Dendritic cell treated with granulocyte-macrophage colony-stimulating factor and Interleukin-4, amounts not matched to agents 40 ng/mL and 50 ng/mL, for 4 days (primary cell): Measurements from ENCODE around the gene TXN.
"Not testable (repeated sequence)": the region's sequence is repeated elsewhere in the genome, so short reads cannot be mapped to it uniquely, and the experiment has no call there.

ENCODE experiments used
- H3K27ac Mint-ChIP-seq: one replicate; pipeline ENCODE4 v1.8.0; 2022; ENCODE audit warnings: mild to moderate bottlenecking, mixed read lengths
- H3K27me3 Mint-ChIP-seq: one replicate; pipeline ENCODE4 v1.8.0; 2022; ENCODE audit warnings: mild to moderate bottlenecking, mixed read lengths
- H3K36me3 Mint-ChIP-seq: one replicate; pipeline ENCODE4 v1.8.0; 2022; ENCODE audit warnings: low read depth, mixed read lengths
- H3K4me1 Mint-ChIP-seq: one replicate; pipeline ENCODE4 v1.8.0; 2022; ENCODE audit warnings: low read depth, mixed read lengths
- H3K4me3 Mint-ChIP-seq: one replicate; pipeline ENCODE4 v1.8.0; 2022; ENCODE audit warnings: mild to moderate bottlenecking, moderate library complexity, mixed read lengths
- H3K9me3 Mint-ChIP-seq: one replicate; pipeline ENCODE4 v1.8.0; 2022; ENCODE audit warnings: mixed read lengths
- intact Hi-C: fragments of 100-400 bp; cut with micrococcal nuclease; formaldehyde crosslinking; loops from one replicate; pipeline ENCODE4 v1.15.0; 2022

The TXN gene

DNA sequence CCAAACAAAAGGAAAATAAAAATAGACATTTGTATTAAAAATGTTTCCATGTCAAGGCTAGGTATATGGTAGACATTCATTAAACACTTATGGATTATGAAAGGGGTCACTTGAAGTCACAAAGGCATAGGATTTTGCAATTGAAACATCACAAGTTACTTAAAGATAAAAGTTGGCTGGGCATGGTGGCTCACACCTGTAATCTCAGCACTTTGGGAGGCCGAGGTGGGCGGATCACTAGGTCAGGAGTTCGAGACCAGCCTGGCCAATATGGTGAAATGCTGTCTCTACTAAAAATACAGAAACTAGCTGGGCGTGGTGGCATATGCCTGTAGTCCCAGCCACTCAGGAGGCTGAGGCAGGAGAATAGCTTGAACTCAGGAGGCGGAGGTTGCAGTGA, 4.5 kb downstream of the TXN start:
- intact Hi-C loops, result loop anchor here (10.0 kb wide), 2 partner anchors 73 to 1233 kb away; partner anchors contain the start of gene ECPAS
- H3K36me3 Mint-ChIP-seq, result peaks cover 74% of the 10 kb centered on the region
- not testable (repeated sequence) for H3K9me3 Mint-ChIP-seq, H3K4me3 Mint-ChIP-seq, H3K27ac Mint-ChIP-seq, H3K27me3 Mint-ChIP-seq
- H3K4me1 Mint-ChIP-seq, result peaks cover 43% of the 10 kb centered on the region

DNA sequence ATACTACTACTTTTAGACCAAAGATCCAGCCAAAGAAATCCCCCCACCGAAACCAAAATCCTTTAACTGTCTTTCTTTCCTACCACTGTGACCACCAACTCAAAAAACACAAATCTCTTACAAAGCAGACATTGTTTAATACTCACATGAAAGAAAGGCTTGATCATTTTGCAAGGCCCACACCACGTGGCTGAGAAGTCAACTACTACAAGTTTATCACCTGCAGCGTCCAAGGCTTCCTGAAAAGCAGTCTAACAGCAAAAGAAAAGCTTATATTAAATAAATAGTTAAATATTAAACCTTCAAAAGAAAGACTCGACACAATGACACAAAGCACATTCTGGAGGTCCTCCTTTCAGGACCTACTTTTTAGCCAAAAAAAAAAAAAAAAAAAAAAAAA, 5.1 kb downstream of the TXN start:
- Mint-ChIP-seq H3K27me3 (no peaks in the 10 kb centered on the region), H3K4me1 (peaks cover 42% of the 10 kb centered on the region), H3K4me3 (no peak overlapping the region), H3K36me3 (peaks cover 74% of the 10 kb centered on the region), H3K9me3 (no peaks in the 10 kb centered on the region), H3K27ac (no peak overlapping the region)
- intact Hi-C loops, result loop anchor here (10.0 kb wide), 2 partner anchors 74 to 1234 kb away; partner anchors contain the start of gene ECPAS

DNA sequence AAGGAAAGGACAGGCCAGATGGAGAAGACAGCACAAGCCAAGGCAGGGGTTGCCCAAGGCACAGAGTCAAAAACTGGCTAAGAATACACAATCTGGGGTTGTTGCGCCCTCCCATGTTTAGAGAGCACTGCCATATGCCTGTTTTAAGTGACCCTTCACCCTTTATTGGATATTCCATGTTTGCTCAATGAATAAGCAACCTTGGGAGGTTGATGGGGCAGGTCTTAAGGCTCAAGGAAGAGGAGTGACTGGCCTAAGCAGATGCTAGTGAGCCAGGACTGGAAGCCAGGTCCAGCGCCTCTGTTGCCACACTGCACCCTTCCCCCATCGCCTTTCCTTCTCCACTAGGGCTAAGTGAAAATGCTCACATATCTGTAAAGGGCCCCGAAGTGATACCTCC, 6.7 kb downstream of the TXN start:
- intact Hi-C loops, result loop anchor here (10.0 kb wide), 2 partner anchors 75 to 1235 kb away; partner anchors contain the start of gene ECPAS
- H3K36me3 Mint-ChIP-seq, result peaks cover 70% of the 10 kb centered on the region
- H3K27ac Mint-ChIP-seq, result no peak overlapping the region

DNA sequence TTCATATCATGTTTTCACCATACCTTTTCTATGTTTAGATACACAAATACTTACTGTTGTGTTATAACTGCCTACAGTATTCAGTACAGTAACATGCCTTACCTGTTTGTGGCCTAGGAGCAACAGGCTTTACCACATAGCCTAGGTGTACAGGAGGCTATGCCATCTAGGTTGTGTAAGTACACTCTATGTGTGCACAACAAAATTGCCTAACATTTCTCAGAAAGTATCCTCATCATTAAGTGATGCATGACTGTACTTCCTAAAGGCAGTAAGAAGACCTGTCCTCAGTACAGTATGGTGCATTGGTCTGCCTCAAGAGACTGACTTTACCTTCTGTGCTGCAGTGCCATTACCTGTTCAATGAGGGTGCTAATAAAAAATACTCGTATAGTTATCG, 7.9 kb downstream of the TXN start:
- H3K9me3 Mint-ChIP-seq, result no peaks in the 10 kb centered on the region
- H3K4me3 Mint-ChIP-seq, result no peak overlapping the region
- intact Hi-C loops, result no loop called here
- no peaks in the 10 kb centered on the region for H3K27me3 Mint-ChIP-seq
- peaks cover 70% of the 10 kb centered on the region for H3K36me3 Mint-ChIP-seq
- H3K4me1 Mint-ChIP-seq, result peaks cover 23% of the 10 kb centered on the region
- no peak overlapping the region for H3K27ac Mint-ChIP-seq

More for the DNA sequence above, 6.7 kb downstream of the TXN start:
- H3K27me3 Mint-ChIP-seq, result no peaks in the 10 kb centered on the region
- no peak overlapping the region for H3K4me3 Mint-ChIP-seq
- no peaks in the 10 kb centered on the region for H3K9me3 Mint-ChIP-seq
- H3K4me1 Mint-ChIP-seq, result peaks cover 36% of the 10 kb centered on the region

DNA sequence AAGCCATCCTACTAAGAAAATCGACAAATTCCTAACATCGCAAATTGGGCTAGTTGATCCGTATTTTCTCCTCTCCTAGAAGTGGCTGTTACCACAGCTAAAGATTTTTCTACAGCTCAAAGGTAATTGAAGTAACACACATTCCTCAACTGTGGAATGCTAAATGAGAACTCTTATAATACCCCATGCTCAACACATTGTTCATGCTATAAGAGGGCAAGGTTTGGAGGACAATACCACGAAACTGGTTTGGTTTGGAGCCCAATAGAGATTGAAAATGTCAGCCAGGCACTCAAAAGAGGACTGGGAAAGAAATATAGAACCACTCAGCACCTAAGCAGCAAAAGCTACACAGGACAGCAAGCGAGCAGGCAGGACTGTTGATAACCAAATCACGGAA, 10.1 kb downstream of the TXN start:
- intact Hi-C loops, result no loop called here
- H3K36me3 Mint-ChIP-seq, result peaks cover 57% of the 10 kb centered on the region
- no peaks in the 10 kb centered on the region for H3K9me3 Mint-ChIP-seq
- H3K27me3 Mint-ChIP-seq, result no peaks in the 10 kb centered on the region
- H3K4me1 Mint-ChIP-seq, result peaks cover 10% of the 10 kb centered on the region
- no peak overlapping the region for H3K4me3 Mint-ChIP-seq
- no peak overlapping the region for H3K27ac Mint-ChIP-seq

DNA sequence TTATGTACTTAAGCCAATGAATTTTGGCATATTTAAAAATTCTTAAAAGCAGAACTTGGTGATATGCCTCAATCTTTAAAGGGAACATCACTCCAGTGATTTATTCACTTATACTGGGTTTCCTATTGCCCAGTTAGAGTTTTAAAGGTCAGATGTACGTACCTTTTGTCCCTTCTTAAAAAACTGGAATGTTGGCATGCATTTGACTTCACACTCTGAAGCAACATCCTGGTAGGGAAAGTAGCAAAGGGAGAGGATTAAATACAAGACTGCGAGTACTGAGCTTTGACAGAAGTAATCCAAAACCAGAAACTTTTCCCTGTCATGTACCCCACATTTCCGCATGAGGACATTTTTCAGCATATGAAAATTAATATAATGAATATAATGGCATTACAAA, 11.7 kb downstream of the TXN start:
- H3K4me3 Mint-ChIP-seq, result no peak overlapping the region
- peaks cover 41% of the 10 kb centered on the region for H3K36me3 Mint-ChIP-seq
- peaks cover 5% of the 10 kb centered on the region for H3K4me1 Mint-ChIP-seq
- intact Hi-C loops, result no loop called here
- H3K27ac Mint-ChIP-seq, result no peak overlapping the region
- no peaks in the 10 kb centered on the region for H3K27me3 Mint-ChIP-seq
- H3K9me3 Mint-ChIP-seq, result no peaks in the 10 kb centered on the region

DNA sequence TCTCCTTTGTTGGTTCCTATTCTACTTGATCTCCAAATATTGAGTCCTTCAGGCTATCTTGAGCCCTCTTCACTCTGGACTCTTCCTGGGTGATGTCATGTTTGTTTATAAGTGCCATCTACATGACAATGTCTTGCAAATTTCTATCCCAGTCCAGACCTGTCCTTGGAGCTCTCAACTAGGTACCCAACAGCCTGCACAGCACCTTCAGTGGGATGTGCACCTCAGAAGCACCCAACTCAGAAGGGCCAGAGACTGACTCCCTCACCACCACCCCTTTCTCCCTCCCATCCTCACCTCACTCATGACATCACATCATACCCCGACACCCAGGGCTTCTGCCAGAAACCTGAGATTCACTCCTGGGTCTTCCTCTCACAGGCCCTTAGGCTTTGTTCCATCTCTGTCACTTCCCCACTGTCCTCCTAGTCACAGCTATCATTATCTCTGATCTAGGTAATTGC, 14.4 kb downstream of the TXN start:
- H3K4me1 Mint-ChIP-seq, result no peaks in the 10 kb centered on the region
- H3K9me3 Mint-ChIP-seq, result no peaks in the 10 kb centered on the region
- H3K27ac Mint-ChIP-seq, result no peak overlapping the region

DNA sequence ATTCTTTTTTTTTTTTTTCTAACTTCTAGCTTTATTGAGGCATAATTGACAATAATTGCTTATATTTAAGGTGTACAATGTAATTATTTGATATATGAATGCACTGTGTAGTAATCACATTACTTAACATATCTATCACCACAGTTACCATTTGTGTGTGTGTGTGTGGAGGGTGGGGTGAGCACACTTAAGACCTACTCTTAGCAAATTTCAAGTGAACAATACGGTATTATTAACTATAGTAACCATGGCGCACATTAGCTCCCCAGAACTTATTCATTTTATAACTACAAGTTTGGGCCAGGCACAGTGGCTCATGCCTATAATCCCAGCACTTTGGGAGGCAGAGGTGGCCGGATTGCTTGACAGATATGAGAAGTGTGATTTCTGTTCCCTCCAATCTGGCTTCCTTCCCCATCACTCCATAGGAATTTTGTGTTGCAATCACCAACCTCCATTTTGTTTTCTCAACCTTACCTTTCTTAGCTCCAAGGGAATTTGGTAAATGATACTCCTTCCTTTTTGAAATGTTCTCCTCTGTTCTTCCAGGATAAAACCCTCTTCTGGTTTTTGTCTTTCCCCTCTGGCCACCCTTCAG, 14.9 kb downstream of the TXN start:
- Mint-ChIP-seq H3K27ac (no peak overlapping the region), H3K27me3 (no peaks in the 10 kb centered on the region), H3K36me3 (peaks cover 13% of the 10 kb centered on the region), H3K4me1 (no peaks in the 10 kb centered on the region), H3K9me3 (no peaks in the 10 kb centered on the region), H3K4me3 (no peak overlapping the region)
- intact Hi-C loops, result no loop called here

More for the DNA sequence above, 14.4 kb downstream of the TXN start:
- H3K4me3 Mint-ChIP-seq, result no peak overlapping the region
- H3K27me3 Mint-ChIP-seq, result no peaks in the 10 kb centered on the region
- intact Hi-C loops, result no loop called here
- peaks cover 19% of the 10 kb centered on the region for H3K36me3 Mint-ChIP-seq

DNA sequence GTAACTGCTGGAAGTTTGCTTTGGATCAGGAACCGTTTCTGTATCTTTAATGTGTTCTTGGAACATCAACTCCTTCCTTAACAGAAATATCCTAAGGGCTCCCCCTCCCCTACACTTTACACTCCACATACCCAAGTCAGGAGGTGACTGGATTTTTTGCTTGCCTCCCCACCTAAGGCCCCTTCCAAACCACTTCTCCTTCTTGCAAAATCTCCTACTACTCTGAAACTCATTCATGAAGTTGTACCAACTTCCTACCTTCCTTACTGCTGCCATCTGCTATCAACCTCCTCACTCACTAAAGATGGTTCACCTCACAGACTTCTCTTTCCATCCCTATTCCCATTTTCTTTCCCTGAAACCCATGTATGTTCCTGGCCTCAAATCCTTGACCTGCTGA, 16.1 kb downstream of the TXN start:
- H3K9me3 Mint-ChIP-seq, result no peaks in the 10 kb centered on the region
- no peak overlapping the region for H3K4me3 Mint-ChIP-seq
- H3K4me1 Mint-ChIP-seq, result no peaks in the 10 kb centered on the region
- H3K27me3 Mint-ChIP-seq, result no peaks in the 10 kb centered on the region
- peaks cover 2% of the 10 kb centered on the region for H3K36me3 Mint-ChIP-seq
- no peak overlapping the region for H3K27ac Mint-ChIP-seq
- intact Hi-C loops, result no loop called here

DNA sequence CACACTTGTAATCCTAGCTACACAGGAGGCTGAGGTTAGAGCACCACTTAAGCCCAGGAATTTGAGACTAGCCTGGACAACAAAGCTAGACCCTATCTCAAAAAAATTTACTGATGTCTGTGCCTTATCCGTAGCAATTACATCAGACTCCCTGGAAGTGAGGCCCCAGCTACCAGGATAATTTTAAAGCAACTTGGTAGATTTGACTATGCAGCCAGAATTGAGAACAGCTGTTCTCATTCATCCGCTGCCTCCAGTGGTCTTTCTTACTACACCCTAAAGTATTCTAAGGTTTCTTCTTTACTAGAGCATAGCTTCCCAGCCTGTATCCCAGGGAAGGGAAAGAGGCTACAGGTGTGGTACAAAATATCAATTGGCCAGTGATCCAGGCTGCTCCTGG, 28.0 kb downstream of the TXN start:
- Mint-ChIP-seq H3K4me1 (no peaks in the 10 kb centered on the region), H3K9me3 (peaks cover 5% of the 10 kb centered on the region), H3K27ac (no peak overlapping the region), H3K4me3 (no peak overlapping the region), H3K36me3 (no peaks in the 10 kb centered on the region), H3K27me3 (peaks cover 2% of the 10 kb centered on the region)
- intact Hi-C loops, result no loop called here

DNA sequence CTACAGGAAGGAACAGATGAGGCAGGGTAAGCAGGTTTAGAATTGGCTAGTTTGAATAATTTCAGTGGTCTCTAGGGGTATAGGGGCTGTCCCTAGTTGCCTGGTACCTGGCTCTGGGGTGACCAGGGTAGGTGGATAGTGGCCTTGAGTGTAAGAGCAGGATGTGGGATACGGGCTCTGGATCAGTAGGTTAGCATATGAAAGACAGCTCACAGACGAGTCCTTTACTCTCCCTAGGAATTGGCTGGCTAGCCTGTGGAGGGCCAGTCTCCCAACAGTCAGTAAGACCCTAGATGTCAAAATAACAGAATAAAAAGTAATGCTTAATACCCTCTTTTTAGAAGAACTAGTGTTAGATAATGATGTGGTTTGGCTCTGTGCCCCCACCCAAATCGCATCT, 31.7 kb downstream of the TXN start:
- no peaks in the 10 kb centered on the region for H3K4me1 Mint-ChIP-seq
- no peaks in the 10 kb centered on the region for H3K36me3 Mint-ChIP-seq
- no peak overlapping the region for H3K4me3 Mint-ChIP-seq
- H3K27me3 Mint-ChIP-seq, result no peaks in the 10 kb centered on the region
- H3K27ac Mint-ChIP-seq, result no peak overlapping the region
- intact Hi-C loops, result no loop called here
- H3K9me3 Mint-ChIP-seq, result peaks cover 5% of the 10 kb centered on the region

DNA sequence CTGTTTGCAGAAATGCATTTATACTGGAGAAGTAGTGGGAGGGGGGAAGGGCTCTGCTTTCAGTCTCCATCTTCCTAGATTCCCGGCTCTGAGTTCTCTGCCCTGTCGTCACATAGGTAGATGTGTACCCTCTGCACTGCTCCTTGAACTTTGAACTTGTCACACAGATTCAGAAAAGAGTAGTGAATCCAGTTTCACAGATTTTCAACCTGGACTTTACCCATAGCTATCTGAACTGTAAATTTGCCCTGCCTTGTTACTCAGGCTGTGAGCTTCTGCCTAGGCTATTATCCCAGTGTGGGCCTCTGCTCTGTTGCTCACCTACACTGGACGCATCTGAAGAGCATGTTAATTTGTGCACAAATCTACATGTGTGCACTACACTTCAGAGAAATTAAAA, 35.5 kb downstream of the TXN start:
- no peak overlapping the region for H3K4me3 Mint-ChIP-seq
- H3K4me1 Mint-ChIP-seq, result no peaks in the 10 kb centered on the region
- H3K9me3 Mint-ChIP-seq, result peaks cover 5% of the 10 kb centered on the region
- H3K27me3 Mint-ChIP-seq, result no peaks in the 10 kb centered on the region
- intact Hi-C loops, result no loop called here
- no peaks in the 10 kb centered on the region for H3K36me3 Mint-ChIP-seq
- H3K27ac Mint-ChIP-seq, result no peak overlapping the region

DNA sequence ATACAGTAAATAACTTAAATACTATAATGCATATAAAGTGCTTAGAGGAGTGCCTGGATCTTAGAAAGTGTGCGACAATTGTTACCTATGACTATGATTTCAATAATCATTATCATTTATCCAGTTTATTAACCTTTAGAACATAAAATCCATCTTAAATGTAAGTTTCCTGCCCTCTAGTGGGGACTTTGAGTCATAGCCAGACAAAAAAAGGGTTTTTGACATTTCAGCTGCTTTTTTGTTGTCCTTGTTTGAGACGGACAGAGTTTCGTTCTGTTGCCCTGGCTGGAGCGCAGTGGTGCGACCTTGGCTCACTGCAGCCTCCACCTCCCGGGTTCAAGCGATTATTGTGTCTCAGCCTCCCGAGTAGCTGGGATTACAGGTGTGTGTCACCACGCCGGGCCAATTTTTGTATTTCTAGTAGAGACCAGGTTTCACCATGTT, 38.6 kb downstream of the TXN start:
- Mint-ChIP-seq H3K9me3 (no peaks in the 10 kb centered on the region), H3K36me3 (no peaks in the 10 kb centered on the region), H3K27ac (no peak overlapping the region), H3K27me3 (no peaks in the 10 kb centered on the region), H3K4me1 (no peaks in the 10 kb centered on the region), H3K4me3 (no peak overlapping the region)
- intact Hi-C loops, result loop anchor here (1.0 kb wide), 1 partner anchor 34 kb away; no protein-coding TSS in a partner anchor

DNA sequence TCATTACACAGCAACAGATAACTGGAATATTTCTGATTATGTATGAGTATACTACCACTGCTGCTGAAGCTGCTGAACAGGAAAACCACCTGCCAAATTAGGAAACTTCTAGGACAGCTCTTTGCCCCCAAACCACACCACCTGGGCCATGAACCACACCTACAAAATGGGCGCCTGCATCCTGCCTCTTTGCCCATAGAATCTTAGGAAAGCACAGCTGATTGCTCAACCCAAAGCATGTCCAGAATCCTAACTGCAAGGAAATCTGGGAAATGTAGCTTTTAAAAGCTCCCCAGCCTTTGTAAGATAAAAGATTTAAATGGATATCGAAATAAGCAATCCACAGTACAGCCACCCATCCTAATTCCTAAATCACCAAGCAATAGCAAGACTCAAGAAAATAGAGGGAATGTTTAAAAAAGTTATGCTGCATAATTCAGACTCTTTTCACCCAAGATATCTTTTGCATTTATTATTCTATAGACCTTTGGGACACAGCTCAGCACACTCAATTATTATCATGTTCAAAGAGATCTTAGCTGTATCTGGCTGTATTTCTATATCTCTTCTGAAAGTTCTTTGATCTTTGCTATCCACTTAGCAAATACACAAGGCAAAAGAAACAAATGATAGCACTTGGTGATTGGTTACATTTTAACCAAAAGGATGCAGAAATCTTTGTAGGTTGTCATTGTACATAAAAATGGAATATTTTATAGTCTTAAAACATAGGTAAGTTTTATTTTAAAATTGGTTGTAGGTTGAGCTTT, 41.5 kb downstream of the TXN start:
- Mint-ChIP-seq H3K27me3 (no peaks in the 10 kb centered on the region), H3K4me1 (no peaks in the 10 kb centered on the region), H3K4me3 (no peak overlapping the region), H3K9me3 (no peaks in the 10 kb centered on the region), H3K36me3 (no peaks in the 10 kb centered on the region), H3K27ac (no peak overlapping the region)
- intact Hi-C loops, result no loop called here
